Measurements from ENCODE around the gene TAF11L8. TPM values are rescaled to one million over a fixed set of nuclear protein-coding genes. Genes with fewer than 3 reads are reported as not detected.

The TAF11L8 gene
- total RNA-seq, 4 donors from 2014 or later, result not detected

Small RNAs within 50 kb of the gene (small RNA-seq; reads per million reads assigned to genes)
- gene AC233724.3 (not detected), gene AC233724.6 (not detected), gene AC233724.7 (not detected)

Other genes with a start within 250 kb of the TAF11L8 start
- gene TAF11L2, start 92.7 kb downstream of the TAF11L8 start, total RNA-seq, result not detected
- not detected for gene TAF11L3, start 72.6 kb downstream of the TAF11L8 start, total RNA-seq
- gene TAF11L4, start 69.2 kb downstream of the TAF11L8 start, total RNA-seq, result not detected
- not detected for gene TAF11L5, start 65.7 kb downstream of the TAF11L8 start, total RNA-seq
- gene TAF11L6, start 62.3 kb downstream of the TAF11L8 start, total RNA-seq, result not detected
- gene TAF11L7, start 5.2 kb downstream of the TAF11L8 start, total RNA-seq, result not detected
- gene TAF11L9, start 3.4 kb upstream of the TAF11L8 start, total RNA-seq, result not detected
- not detected for gene TAF11L10, start 6.9 kb upstream of the TAF11L8 start, total RNA-seq
- gene TAF11L11, start 13.2 kb upstream of the TAF11L8 start, total RNA-seq, result not detected
- gene TAF11L12, start 19.4 kb upstream of the TAF11L8 start, total RNA-seq, result not detected
- not detected for gene TAF11L13, start 41.1 kb upstream of the TAF11L8 start, total RNA-seq
- gene TAF11L14, start 43.5 kb upstream of the TAF11L8 start, total RNA-seq, result not detected